SK-N-SH (cell line): ENCODE data around the gene APBA2.

Experiments used
- MAX ChIP-seq: IDR thresholded peaks from 2 replicates; pipeline ENCODE4 v1.4.0; 2012; ENCODE audit warnings: low read depth
- REST ChIP-seq: IDR thresholded peaks from 2 replicates; pipeline ENCODE4 v1.6.1; 2012; ENCODE audit warnings: mild to moderate bottlenecking, low read depth, low read length, moderate library complexity
- RFX5 ChIP-seq: IDR thresholded peaks from 2 replicates; pipeline ENCODE4 v1.6.1; 2012; ENCODE audit warnings: mild to moderate bottlenecking, improper control_type of control experiment, low read length

- TF ChIP-seq REST = no peak
- no peak for TF ChIP-seq MAX
- no peak for TF ChIP-seq RFX5
These were observed 72.1 kb downstream of the APBA2 start for GRCh38 chr15:28957606-28958498.
